K562 (cell line): Measurements from ENCODE around the gene ZBTB7A. TPM values are rescaled to one million over a fixed set of nuclear protein-coding genes. Genes with fewer than 3 reads are reported as not detected.
A peak's percentile ranks its signal among the peaks of the same experiment; 100 is the strongest.

Experiments used
- ATAC-seq: fragments of 200-7000 bp; cut with Tn5 transposase; 3 replicates; pipeline ENCODE4 v1.9.1; 2020; ENCODE audit warnings: moderate library complexity
- BruUV-seq: library from RNA; stranded (reverse); fragments of 400-500 nt; replicated peaks from 2 replicates; lab custom pipeline; 2021; lab: Mats Ljungman, UMichigan
- CTCF ChIA-PET: fragments of 300-600 bp; formaldehyde crosslinking; extraction: SDS; loops from one replicate; lab custom pipeline; 2021; ENCODE audit warnings: low intra/inter-chr PET ratio; lab: Yijun Ruan, JAX
- POLR2A ChIA-PET: fragments of 300-600, 350-650 bp; sonication (Branson Sonifier 250); formaldehyde crosslinking; extraction: SDS; loops from one replicate; lab custom pipeline; 2021; ENCODE audit warnings: antibody characterized with exemption, inconsistent platforms; lab: Yijun Ruan, JAX
- DNase-seq, 4 experiments: peaks; one replicate each; pipeline versions ENCODE4 v3.0.0 to v3.0.0-alpha.2; 2011 to 2018; ENCODE audit warnings: low spot score in 3 of 4, mixed read lengths in 3 of 4; ENCODE audit errors: extremely low read depth in 1 of 4
- FAIRE-seq: peaks from 2 replicates; lab custom pipeline; 2011; peaks lifted over from hg19 to GRCh38; lab: Jason Lieb, UNC
- H2AFZ ChIP-seq: 2 replicates; pipeline ENCODE4 v1.6.0; 2011; ENCODE audit warnings: low read depth, low read length, control low read depth, inconsistent platforms
- H3K27ac ChIP-seq: fragments of 200-600 bp; 3 replicates; pipeline ENCODE4 v1.8.0; 2011; ENCODE audit warnings: low read depth, mild to moderate bottlenecking, control low read depth, inconsistent platforms, low read length, moderate library complexity, mixed read lengths; ENCODE audit errors: extremely low read depth
- H3K27me3 ChIP-seq, 2 experiments: fragments of 300-600 bp in 1 of 2; 2 replicates in 1 of 2; 3 replicates in 1 of 2; pipeline versions ENCODE4 v1.6.0 to v1.8.0; 2011; ENCODE audit warnings: inconsistent platforms in 2 of 2, low read length in 2 of 2, mild to moderate bottlenecking in 1 of 2, mixed read lengths in 1 of 2, moderate library complexity in 1 of 2; ENCODE audit not compliant: control insufficient read depth in 2 of 2, insufficient read depth in 2 of 2
- H3K36me3 ChIP-seq: fragments of 300-600 bp; 3 replicates; pipeline ENCODE4 v1.8.0; 2011; ENCODE audit warnings: mild to moderate bottlenecking, low read length, inconsistent platforms; ENCODE audit not compliant: control insufficient read depth, insufficient read depth
- H3K4me1 ChIP-seq, 2 experiments: fragments of 200-600 bp in 1 of 2; replicated peaks in 1 of 2; 2 replicates in 1 of 2; 3 replicates in 1 of 2; pipeline versions ENCODE4 v1.5.1 to v1.8.0; 2011; ENCODE audit warnings: inconsistent platforms in 2 of 2, low read length in 2 of 2, mild to moderate bottlenecking in 1 of 2, mixed read lengths in 1 of 2, moderate library complexity in 1 of 2; ENCODE audit not compliant: control insufficient read depth in 2 of 2, insufficient read depth in 2 of 2
- H3K4me2 ChIP-seq: 2 replicates; pipeline ENCODE4 v1.6.1; 2011; ENCODE audit warnings: low read length, control low read depth, inconsistent platforms, mixed read lengths; ENCODE audit not compliant: insufficient read depth
- H3K4me3 ChIP-seq: fragments of 200-600 bp; sonication (generic), shearing (Covaris generic); 2 replicates; pipeline ENCODE4 v1.5.1; 2016; ENCODE audit warnings: control low read depth, inconsistent platforms
- H3K79me2 ChIP-seq: fragments of 200-600 bp; 3 replicates; pipeline ENCODE4 v1.8.0; 2011; ENCODE audit warnings: low read length, inconsistent platforms; ENCODE audit not compliant: control insufficient read depth, insufficient read depth
- H3K9ac ChIP-seq, 2 experiments: 2 replicates each; pipeline versions ENCODE4 v1.6.0 to v1.6.1; 2011; ENCODE audit warnings: low read depth in 2 of 2, low read length in 2 of 2, control low read depth in 1 of 2, inconsistent platforms in 1 of 2, mild to moderate bottlenecking in 1 of 2, mixed read lengths in 1 of 2; ENCODE audit not compliant: insufficient read depth in 1 of 2
- H3K9me1 ChIP-seq: one replicate; pipeline ENCODE4 v1.6.0; 2011; ENCODE audit warnings: inconsistent platforms, mild to moderate bottlenecking, low read length, moderate library complexity; ENCODE audit not compliant: control insufficient read depth, insufficient read depth
- H3K9me3 ChIP-seq: replicated peaks from 2 replicates; pipeline ENCODE4 v1.5.1; 2011; ENCODE audit warnings: low read depth, low read length, inconsistent platforms; ENCODE audit not compliant: control insufficient read depth, insufficient read depth
- H4K20me1 ChIP-seq: replicated peaks from 2 replicates; pipeline ENCODE4 v1.6.1; 2011; ENCODE audit warnings: low read length, inconsistent platforms, mixed read lengths; ENCODE audit not compliant: control insufficient read depth, insufficient read depth
- EGR1 ChIP-seq: fragments of 450-650 bp; conservative IDR thresholded peaks from 2 replicates; pipeline ENCODE4 v1.6.1; 2017; ENCODE audit warnings: mild to moderate bottlenecking
- HNRNPH1 ChIP-seq: fragments of 200-400 bp; formaldehyde crosslinking; optimal IDR thresholded peaks from 2 replicates; pipeline ENCODE3; 2017; ENCODE audit warnings: low read depth, mild to moderate bottlenecking, low read length, moderate library complexity
- PCBP2 ChIP-seq: fragments of 200-400 bp; formaldehyde crosslinking; IDR thresholded peaks from 2 replicates; pipeline ENCODE4 v1.6.1; 2018; ENCODE audit warnings: low read length, low read depth, mild to moderate bottlenecking, moderate library complexity; ENCODE audit not compliant: poor library complexity, severe bottlenecking
- POLR2G ChIP-seq: fragments of 200-400 bp; formaldehyde crosslinking; IDR thresholded peaks from 2 replicates; pipeline ENCODE4 v1.6.1; 2017; ENCODE audit warnings: low read depth, mild to moderate bottlenecking, antibody characterized with exemption, low read length, moderate library complexity
- RBM22 ChIP-seq: fragments of 200-400 bp; formaldehyde crosslinking; IDR thresholded peaks from 2 replicates; pipeline ENCODE4 v1.6.1; 2018; ENCODE audit warnings: low read length, low read depth; ENCODE audit not compliant: poor library complexity, severe bottlenecking
- TAF15 ChIP-seq: fragments of 200-400 bp; formaldehyde crosslinking; IDR thresholded peaks from 2 replicates; pipeline ENCODE4 v1.6.1; 2017; ENCODE audit warnings: mild to moderate bottlenecking, low read depth, low read length, moderate library complexity
- TAF7 ChIP-seq: fragments of 450-650 bp; IDR thresholded peaks from 2 replicates; pipeline ENCODE4 v1.6.1; 2016; ENCODE audit warnings: missing genetic modification characterization, missing compliant biosample characterization
- WGBS: fragments of 100-300 bp; shearing (Covaris generic); methylation state at CpG from one replicate; pipeline ENCODE4 v1.1.6; 2016; ENCODE audit warnings: low coverage, mixed read lengths; ENCODE audit not compliant: insufficient coverage; ENCODE audit errors: missing lambda C conversion rate; 5-methylcytosine and 5-hydroxymethylcytosine counted together
- in situ Hi-C: fragments of 300-500 bp; cut with MboI; formaldehyde crosslinking; loops from 4 replicates; pipeline ENCODE4 v1.15.0; 2018; ENCODE audit warnings: inconsistent platforms, mixed read lengths
- intact Hi-C: fragments of 100-400 bp; cut with micrococcal nuclease; formaldehyde crosslinking; loops from 2 replicates; pipeline ENCODE4 v1.14.2; 2022
- polyA plus RNA-seq, 8 experiments: library from polyadenylated mRNA; depleted of rRNA in 4 of 8; stranded (reverse) in 5 of 8; unstranded in 3 of 8; fragments of >200 nt; fragmentation: Nextera tagmentation in 2 of 8; fragmentation: Illumina TruSeq in 1 of 8; extraction: Ambion mirVana in 2 of 8; extraction: Trizol in 1 of 8; gene quantifications; 2 replicates each; pipeline versions ENCODE4 v1.2.1 to v1.2.3, GENCODE V29; 2011 to 2014; ENCODE audit warnings: inconsistent platforms in 1 of 8, missing spikeins in 1 of 8
- total RNA-seq, 7 experiments: library from RNA; depleted of rRNA in 6 of 7; stranded (reverse); fragments of >200 nt in 6 of 7; fragmentation: Illumina TruSeq in 2 of 7; extraction: Trizol in 2 of 7; gene quantifications; 2 replicates each; pipeline versions ENCODE4 v1.2.1 to v1.2.3, GENCODE V29; 2011 to 2021; ENCODE audit warnings: low replicate concordance in 1 of 7
- TF ChIP-seq, protein P1 (sequence below): fragments of 200-800 bp; sonication (Bioruptor generic); IDR thresholded peaks from 2 replicates; pipeline ENCODE4 v1.6.1; 2017; ENCODE audit warnings: missing genetic modification characterization, missing compliant biosample characterization

Gene ZBTB7A
- total and polyA plus RNA-seq, 9 of the 15 experiments (the other 6 are each of a cell fraction or from before 2014, with no cell fraction given), result 0.11 to 34.0 (median 4.6) TPM

GRCh38 chr19:4051175-4052101, 15.3 kb downstream of the ZBTB7A start:
- BruUV-seq, result no TSS peak
- no peak for FAIRE-seq
- WGBS, result 79% methylated on average over 11 of the region's 15 CpGs
- intact Hi-C loops, result no loop called here
- no peaks in the 10 kb centered on the region for H3K27me3 ChIP-seq
- no peak overlapping the region for H3K4me3 ChIP-seq
- no peaks in the 10 kb centered on the region for H3K9me1 ChIP-seq
- H3K79me2 ChIP-seq, result peaks cover 83% of the 10 kb centered on the region
- POLR2A ChIA-PET, result interaction anchor here (0.6 to 1.5 kb wide), 2 partner anchors 14 to 22 kb away, joined by 3 read pairs; no protein-coding TSS in a partner anchor
- no peak for TF ChIP-seq HNRNPH1
- peak; percentile 71 for TF ChIP-seq EGR1
- TF ChIP-seq, protein P1, sequence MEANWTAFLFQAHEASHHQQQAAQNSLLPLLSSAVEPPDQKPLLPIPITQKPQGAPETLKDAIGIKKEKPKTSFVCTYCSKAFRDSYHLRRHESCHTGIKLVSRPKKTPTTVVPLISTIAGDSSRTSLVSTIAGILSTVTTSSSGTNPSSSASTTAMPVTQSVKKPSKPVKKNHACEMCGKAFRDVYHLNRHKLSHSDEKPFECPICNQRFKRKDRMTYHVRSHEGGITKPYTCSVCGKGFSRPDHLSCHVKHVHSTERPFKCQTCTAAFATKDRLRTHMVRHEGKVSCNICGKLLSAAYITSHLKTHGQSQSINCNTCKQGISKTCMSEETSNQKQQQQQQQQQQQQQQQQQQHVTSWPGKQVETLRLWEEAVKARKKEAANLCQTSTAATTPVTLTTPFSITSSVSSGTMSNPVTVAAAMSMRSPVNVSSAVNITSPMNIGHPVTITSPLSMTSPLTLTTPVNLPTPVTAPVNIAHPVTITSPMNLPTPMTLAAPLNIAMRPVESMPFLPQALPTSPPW (CRISPR knock-in tag), result 0 out of 2 replicates have a peak, but pooled peaks have one; percentile 14
- peak; percentile 37 for TF ChIP-seq RBM22
- TF ChIP-seq TAF7 (tag), result no peak
- peak; percentile 48; the same call in 1 of the 2 replicates for TF ChIP-seq POLR2G
- no peak for TF ChIP-seq PCBP2
- no peak for TF ChIP-seq TAF15
- TF ChIP-seq, all 486 proteins: peak for 4
- Histone ChIP-seq H3K9me3 (no peaks in the 10 kb centered on the region; the same call in 1 of the 2 replicates), H3K9ac (peak overlapping the region in 1 of 2 experiments; percentile 66; a peak in 1 of 4 replicates), H3K27ac (no peak overlapping the region; the same call in 2 of the 3 replicates), H3K36me3 (peaks cover 84% of the 10 kb centered on the region; the same call in 2 of the 3 replicates), H3K4me2 (no peak overlapping the region), H2AFZ (no peak overlapping the region), H4K20me1 (peaks cover 47% of the 10 kb centered on the region), H3K4me1 (peaks cover 0 to 39% of the 10 kb centered on the region in 2 experiments; a peak in 2 of 5 replicates)
- DNase-seq, result no peak
- in situ Hi-C loops, result no loop called here
- CTCF ChIA-PET, result no interaction called here
- peak; percentile 24; the same call in 1 of the 3 replicates for ATAC-seq
